ENCODE data around the gene SPINT2.
"Not testable (repeated sequence)": the region's sequence is repeated elsewhere in the genome, so short reads cannot be mapped to it uniquely, and the experiment has no call there.

The SPINT2 gene

GRCh38 chr19:38243279-38243673, 21.1 kb upstream of the SPINT2 start:
- DNase-seq, result no peak

- no peak for DNase-seq
Observed at GRCh38 chr19:38245826-38246498, 18.4 kb upstream of the SPINT2 start.

GRCh38 chr19:38247126-38247525, 17.2 kb upstream of the SPINT2 start:
- DNase-seq, result no peak

DNA sequence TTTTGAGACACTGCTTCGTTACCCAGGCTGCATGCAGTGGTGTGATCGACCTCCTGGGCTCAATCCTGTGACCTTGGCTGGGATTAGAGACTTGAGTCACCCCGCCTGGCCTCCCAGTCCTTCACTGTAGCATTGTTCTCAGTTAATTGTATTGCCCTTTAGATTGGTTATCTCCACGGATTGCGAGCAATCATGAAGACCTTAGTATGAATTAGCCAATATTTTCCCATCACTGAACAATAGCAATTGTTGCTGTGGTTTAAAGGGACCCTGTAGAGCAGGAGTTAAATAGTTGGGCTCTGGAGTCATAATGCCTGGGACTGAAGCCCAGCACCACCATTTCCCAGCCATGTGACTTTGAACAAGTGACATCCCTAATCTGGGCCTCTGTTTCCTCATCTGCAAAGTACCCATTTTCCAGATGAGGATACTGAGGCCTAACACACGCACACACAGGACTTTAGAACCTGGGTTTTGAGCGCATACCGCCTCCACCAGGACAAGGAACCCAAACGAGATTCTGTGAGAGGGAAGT, 16.6 kb upstream of the SPINT2 start:
- DNase-seq, result no peak

DNA sequence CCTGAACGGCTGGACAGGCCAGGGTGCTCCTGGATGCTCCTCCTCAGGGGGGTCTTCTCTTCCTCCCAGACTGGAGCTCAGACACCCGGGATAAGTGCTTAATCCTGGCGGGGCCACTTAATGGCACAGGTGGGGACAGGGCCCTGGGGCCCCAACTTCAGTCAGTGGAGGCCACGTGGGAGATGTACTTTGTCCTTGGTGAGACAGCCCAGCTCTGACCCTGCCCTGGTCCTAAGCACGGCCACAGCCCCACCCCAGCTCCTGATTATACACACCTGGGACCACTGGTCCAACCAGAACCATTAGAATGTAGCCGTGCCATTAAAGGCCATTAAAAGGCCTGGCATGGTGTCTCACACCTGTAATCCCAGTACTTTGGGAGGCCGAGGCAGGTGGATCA, 16.0 kb upstream of the SPINT2 start:
- no peak for DNase-seq

GRCh38 chr19:38250428-38250820, 13.9 kb upstream of the SPINT2 start:
- DNase-seq, result no peak

DNA sequence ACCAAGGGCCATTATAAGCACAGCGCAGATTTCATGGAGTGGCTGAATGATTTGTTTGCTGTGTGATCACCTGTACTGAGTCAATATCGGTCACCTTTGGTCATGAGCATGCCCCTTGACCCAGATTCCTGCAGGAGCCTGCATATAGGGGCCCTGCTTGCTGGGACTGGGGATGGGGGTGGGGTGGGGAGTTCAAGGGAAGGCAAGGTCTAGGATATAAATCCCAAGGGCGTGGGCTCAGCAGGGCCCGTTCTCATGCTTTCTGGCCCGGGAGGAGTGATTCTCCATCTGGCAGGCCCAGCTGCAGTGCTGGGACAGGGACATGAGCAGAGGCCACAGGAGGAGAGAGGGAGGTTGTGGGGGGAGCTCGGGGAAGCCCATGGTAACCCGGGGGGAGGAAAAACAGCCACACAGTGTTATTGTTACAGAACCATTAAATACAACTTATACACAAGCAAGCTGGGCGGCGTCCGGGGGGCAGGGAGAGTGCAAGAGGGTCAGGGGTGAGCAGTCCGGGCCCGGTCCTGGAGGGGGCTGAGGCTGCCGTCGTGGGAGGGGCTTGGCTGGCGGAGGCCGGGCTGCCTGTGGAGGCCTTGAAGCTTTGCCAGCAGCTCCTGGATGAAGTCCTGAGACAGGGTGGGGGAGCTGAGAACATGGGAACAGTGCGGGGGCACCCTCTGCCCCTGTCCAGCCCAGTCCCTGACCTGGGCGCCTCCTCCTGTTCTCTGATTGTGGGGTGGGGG, 13.4 kb upstream of the SPINT2 start:
- no peak for DNase-seq

GRCh38 chr19:38251564-38252051, 12.8 kb upstream of the SPINT2 start:
- DNase-seq, result no peak

DNA sequence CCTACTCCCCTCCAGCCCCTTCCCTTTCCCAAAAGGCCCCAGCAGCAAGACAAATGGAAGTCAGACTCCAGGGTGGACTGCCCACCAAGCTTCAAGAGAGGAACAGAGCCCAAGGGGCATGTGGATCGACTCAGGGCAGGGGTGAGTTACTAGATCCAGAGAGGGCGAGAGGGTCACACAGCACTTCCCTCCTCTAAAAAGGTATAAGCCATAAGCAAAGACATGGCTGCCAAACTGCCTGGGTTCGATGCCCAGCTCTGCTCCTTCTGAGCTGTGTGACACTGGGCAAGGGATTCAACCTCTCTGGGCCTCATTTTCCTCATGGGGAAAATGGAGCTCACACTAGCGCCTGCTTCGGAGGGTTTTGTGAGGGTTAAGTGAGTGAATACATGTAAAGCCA, 12.0 kb upstream of the SPINT2 start:
- DNase-seq, result no peak

DNA sequence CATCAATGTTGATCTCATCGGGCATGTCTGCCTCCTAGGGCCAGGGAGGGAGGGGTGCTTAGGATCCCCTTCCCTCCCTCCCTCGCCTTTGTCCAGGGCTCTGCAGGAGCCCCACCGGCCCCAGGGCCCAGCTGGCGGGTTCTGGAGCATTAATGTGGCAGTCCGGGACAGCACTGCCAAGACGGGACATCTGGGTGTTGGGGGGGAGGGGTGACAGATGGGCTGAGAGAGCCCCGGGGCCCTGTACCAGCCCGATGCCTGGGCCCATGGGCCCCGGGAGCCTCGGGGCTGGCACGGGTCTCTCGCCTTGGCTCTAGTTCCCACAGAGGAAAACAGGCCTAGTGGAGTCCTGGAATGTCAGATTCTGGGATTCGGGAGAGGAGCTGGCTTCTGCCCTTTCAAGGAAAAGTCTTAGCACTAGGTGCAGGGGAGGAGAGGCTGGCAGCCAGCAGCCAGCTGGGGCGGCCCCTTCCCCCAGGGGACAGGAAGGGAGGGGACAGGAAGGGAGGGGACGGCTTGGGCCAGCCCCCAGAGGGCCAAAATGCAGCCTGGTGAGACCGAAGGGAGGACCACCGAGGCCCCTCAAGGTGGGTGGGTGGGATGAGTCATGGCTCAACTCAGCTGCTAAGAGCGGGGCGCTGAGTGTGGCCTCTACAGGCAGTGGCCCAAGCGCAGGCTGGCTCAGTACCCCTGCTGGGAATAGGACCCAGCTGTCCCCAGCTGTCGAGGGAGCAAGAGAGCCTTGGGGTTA, 11.3 kb upstream of the SPINT2 start:
- no peak for DNase-seq

DNA sequence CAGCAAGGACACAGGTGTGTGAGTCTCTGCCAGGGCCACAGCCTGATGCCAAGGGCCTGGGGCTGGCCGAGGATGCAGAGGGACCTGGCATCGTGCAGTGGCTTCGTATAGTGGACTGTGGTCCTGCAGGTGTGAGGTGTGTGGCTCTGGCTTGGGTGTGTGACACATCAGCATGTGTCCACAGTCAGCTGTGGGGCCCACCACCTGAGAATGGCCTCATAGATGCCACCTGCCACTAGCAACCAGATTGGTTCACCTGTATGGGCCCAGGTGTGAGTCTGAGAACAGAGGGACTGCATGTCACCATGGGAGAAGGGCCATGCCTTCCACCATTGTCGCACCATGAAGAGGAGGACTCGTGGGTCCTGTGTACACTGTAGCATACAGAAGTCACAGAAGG, 10.6 kb upstream of the SPINT2 start:
- no peak for DNase-seq

GRCh38 chr19:38255383-38256014, 8.9 kb upstream of the SPINT2 start:
- DNase-seq, result no peak

DNA sequence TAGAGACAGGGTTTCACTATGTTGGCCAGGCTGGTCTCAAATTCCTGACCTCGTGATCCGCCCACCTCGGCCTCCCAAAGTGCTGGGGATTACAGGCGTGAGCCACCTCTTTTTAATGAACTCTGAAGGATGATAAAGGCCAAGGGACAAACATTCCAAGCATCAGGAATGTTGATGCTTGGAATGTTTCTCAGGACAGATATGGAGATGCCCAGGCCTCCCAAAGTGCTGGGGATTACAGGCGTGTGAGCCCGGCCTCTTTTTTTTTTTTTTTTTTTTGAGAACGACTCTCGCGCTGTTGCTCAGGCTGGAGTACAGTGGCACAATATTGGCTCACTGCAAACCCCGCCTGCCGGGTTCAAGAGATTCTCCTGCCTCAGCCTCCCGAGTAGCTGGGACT, 2.4 kb upstream of the SPINT2 start:
- not testable (repeated sequence) for DNase-seq

DNA sequence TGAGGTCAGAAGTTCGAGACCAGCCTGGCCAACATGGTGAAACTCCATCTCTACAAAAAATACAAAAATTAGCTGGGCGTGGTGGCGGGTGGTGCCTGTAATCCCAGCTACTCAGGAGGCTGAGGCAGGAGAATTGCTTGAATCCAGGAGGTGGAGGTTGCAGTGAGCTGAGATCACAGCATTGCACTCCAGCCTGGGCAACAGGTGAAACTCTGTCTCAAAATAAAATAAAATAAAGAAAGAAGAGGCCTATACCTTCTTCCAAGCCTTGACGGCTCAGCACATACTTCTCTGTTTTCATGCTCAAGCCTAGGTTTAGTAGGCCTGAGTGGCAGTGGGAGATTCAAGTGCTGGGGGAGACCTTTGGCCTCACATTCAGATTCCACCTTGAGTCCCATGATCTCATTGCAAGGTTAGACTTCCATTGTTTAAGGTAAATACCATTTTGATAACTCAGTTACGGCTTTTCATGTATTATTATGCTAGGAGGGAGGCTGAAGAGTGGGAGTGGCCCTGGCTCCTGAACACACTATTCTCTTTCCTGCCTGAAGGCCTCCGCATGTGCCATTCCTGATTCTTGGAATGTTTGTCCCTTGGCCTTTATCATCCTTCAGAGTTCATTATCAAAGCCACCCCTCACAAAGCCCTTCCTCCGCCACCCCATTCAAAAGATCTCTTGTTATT, 1.6 kb upstream of the SPINT2 start:
- DNase-seq, result no peak

DNA sequence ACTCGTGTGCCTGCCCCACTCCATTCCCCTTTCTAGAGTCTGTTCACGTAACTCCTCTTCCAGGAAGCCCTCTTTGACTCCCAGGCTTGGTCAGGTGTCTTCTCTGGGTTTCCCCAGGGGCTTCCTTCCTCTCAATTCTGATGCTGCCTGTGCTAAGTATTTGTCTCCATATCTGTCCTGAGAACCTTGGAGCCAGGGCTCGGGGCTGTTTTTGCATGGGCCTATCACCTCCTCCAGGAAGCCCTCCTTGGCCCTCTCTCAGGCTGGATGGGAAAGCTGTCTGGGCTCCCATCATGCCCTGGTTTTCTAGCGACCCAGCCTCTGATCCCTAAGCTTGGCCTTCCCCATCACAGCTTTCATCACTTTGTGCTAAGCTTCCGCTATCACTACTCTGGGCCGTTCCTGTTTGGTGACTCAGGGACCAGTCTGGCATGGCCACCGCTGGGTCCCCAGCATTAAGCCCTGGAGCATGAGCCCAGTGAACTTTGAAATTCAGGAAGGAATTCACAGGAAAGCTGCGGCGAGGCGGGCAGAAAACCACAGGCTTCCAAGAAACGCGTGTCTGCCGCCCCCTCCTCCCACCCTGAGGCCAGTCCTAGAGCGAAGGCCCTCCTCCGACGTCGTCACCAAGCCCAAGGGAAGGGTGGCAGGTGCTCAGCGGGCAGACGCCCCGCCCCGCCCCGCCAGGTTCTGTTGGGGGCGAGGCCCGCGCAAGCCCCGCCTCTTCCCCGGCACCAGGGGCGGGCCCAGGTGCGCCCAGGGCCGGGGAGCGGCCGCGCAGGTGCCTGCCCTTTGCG, 486 bp upstream of the SPINT2 start:
- peak; percentile 90 for DNase-seq

DNA sequence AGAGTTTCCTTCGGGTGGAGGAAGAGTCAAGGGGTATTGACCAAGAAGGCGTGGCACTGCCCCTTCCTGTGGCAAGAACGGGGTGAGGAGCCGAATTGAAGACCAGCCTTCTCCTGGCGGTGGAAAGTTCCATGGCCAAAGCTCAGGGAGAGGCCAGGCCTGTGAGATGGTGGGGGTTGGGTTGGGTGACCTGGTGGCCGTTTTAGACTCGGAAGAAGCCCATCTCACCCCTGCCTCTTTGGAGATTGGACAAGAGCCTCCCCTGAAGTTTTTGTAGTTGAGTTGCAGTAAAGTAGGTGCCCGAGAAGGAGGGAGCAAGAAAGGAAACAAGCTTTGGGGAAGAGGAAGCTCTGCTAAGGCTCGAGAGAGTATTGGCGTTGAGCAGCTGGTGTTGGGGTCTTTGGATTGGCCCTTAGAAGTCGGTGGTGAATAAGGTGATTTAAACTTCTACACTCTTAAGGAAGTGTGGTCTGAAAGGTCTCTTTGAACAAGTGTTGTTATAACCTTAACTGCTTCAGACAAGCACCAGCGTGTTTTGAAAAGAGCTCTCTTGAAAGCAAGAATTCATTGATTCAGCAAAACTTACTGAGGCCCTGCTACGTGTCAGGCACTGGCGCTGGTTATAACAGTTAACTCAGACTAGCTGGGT, 964 bp downstream of the SPINT2 start:
- peak; percentile 10 for DNase-seq

DNA sequence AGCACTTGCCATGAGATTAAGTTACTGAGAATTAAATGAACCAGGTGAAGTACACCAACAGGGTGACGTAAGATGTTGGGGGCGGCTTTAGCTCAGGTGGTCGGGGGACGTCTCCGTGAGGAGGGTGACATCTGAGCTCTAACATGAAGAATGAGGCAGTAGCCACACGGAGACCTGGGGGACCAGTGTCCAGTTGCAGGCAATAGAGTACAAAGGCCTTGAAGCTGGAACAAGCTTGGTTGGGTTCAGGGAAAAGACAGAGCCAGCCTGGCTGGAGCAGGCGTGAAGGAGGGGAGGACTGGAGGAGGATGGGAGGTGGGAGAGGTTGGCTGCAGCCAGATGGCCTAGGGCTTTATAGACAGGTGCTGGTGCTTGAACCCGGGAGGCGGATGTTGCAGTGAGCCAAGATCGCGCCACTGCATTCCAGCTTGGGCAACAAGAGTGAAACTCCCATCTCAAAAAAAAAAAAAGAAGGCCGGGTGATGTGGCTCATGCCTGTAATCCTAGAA, 1.6 kb downstream of the SPINT2 start:
- DNase-seq, result no peak

- no peak for DNase-seq
Observed at GRCh38 chr19:38266981-38267597, 2.7 kb downstream of the SPINT2 start.

DNA sequence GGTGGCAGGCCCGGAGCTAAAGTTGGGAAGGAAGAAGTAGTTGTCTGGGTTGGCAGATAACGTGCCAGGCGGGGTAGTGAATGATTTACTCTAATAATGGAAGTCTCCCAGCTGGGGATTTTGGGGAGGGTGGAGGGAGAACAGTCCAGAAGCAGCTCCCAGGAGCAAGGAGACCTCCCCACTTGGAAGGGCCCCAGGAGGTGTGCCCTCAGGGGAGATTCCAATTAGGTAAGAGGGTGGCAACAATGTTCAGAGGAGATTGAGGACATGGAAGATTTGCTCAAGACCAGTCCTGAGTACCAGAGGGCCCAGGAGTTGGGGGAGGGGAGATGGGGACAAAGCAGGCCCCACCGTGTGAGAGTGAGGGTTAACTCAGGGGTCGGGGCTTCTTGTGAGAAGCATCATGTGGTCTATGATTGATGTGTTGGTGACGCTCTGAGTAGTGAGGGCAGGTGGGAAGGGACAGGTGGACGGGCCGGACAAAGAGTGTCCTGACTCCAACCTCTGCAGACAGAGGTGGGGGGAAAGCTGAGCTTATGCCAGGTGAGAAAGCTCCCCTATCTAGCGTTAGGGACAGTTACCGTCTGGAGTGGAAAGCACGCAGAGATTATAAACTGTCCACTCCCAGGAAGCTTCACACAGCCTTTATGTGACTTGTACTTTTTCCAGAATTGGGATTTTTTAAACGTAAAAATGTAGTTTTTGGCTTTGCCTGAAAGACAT, 3.5 kb downstream of the SPINT2 start:
- DNase-seq, result no peak

DNA sequence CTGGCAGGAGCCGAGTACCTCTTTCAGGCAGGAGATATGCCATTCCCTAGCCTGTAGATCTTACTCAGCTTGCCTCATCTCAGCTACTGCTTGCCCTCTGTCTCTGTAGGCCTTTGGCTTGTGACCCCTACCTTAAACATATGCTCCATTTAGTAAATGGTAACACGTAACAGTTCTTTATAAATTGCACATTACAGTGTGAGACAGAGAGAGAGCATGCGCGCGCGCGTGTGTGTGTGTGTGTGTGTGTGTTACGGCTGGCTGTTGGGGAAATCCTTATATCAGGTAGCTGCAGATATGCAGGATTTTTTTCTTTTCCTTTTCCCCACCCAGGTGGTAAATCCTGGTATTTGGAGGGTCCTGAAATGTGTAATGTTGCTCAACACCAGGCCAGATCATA, 4.2 kb downstream of the SPINT2 start:
- no peak for DNase-seq

Data from CD4-positive, alpha-beta T cell treated with Interleukin-4 for 4 hours (primary cell).